HepG2 (cell line): ENCODE measurements around the gene CCDC74B. TPM values are rescaled to one million over a fixed set of nuclear protein-coding genes. Genes with fewer than 3 reads are reported as not detected.

Source experiments
- JUN ChIP-seq: sonication (generic); formaldehyde crosslinking; IDR thresholded peaks from 2 replicates; pipeline ENCODE4 v1.4.0; 2020; ENCODE audit warnings: mild to moderate bottlenecking, missing genetic modification reagents
- MXD4 ChIP-seq: IDR thresholded peaks from 2 replicates; pipeline ENCODE4 v1.6.1; 2016; ENCODE audit warnings: mild to moderate bottlenecking, missing biosample characterization, missing genetic modification reagents
- NFRKB ChIP-seq: fragments of 450-650 bp; IDR thresholded peaks from 2 replicates; pipeline ENCODE4 v1.6.1; 2017
- PHF5A ChIP-seq: IDR thresholded peaks from one replicate; pipeline ENCODE4 v1.6.1; 2018; ENCODE audit warnings: low read depth, missing genetic modification reagents; ENCODE audit not compliant: unreplicated experiment
- SATB2 ChIP-seq: sonication (generic); formaldehyde crosslinking; IDR thresholded peaks from 2 replicates; pipeline ENCODE4 v1.5.0; 2020; ENCODE audit warnings: missing genetic modification reagents
- SKIL ChIP-seq: sonication (generic); formaldehyde crosslinking; IDR thresholded peaks from 2 replicates; pipeline ENCODE4 v1.8.0; 2022; ENCODE audit warnings: missing genetic modification reagents, mild to moderate bottlenecking, moderate library complexity, borderline replicate concordance
- ZNF33B ChIP-seq: sonication (generic); formaldehyde crosslinking; IDR thresholded peaks from 2 replicates; pipeline ENCODE4 v1.5.1; 2020; ENCODE audit warnings: mild to moderate bottlenecking, missing genetic modification reagents
- ZNF781 ChIP-seq: sonication (generic); formaldehyde crosslinking; IDR thresholded peaks from 2 replicates; pipeline ENCODE4 v1.5.1; 2020; ENCODE audit warnings: borderline replicate concordance, mild to moderate bottlenecking, missing genetic modification reagents; ENCODE audit errors: not compliant biosample characterization
- polyA plus RNA-seq, 8 experiments: library from polyadenylated mRNA; depleted of rRNA in 3 of 8; stranded (reverse) in 7 of 8; unstranded in 1 of 8; fragments of >200 nt; fragmentation: Illumina TruSeq in 4 of 8; extraction: Trizol in 4 of 8; gene quantifications; 2 replicates each; pipeline versions ENCODE4 v1.2.1 to v1.2.3, GENCODE V29; 2011 to 2016; ENCODE audit warnings: low read depth in 4 of 8, missing spikeins in 1 of 8, mixed read lengths in 1 of 8; ENCODE audit not compliant: insufficient read depth in 1 of 8
- total RNA-seq, 5 experiments: library from RNA; depleted of rRNA; stranded (reverse); fragments of >200 nt; fragmentation: Illumina TruSeq; extraction: Trizol; gene quantifications; 2 replicates each; pipeline ENCODE4 v1.2.3, GENCODE V29; 2016; ENCODE audit warnings: low read depth in 1 of 5
- TF ChIP-seq, protein P1 (sequence below): IDR thresholded peaks from 2 replicates; pipeline ENCODE4 v1.6.1; 2012; ENCODE audit warnings: inconsistent platforms
- TF ChIP-seq, protein P2 (sequence below): sonication (generic); formaldehyde crosslinking; IDR thresholded peaks from 2 replicates; pipeline ENCODE4 v1.4.0; 2020; ENCODE audit warnings: missing genetic modification reagents, borderline replicate concordance

Gene CCDC74B
- total and polyA plus RNA-seq, 2 of the 13 experiments (the other 11 are each of a cell fraction or from before 2014, with no cell fraction given), result 0.07 to 0.11 TPM

GRCh38 chr2:130183512-130184373 is 38.8 kb upstream of the CCDC74B start (continued):
- TF ChIP-seq MXD4 (CRISPR knock-in tag), result no peak
- peak; percentile 61 for TF ChIP-seq ZNF781 (CRISPR knock-in tag)
- no peak for TF ChIP-seq SKIL (CRISPR knock-in tag)
- TF ChIP-seq, protein P1, sequence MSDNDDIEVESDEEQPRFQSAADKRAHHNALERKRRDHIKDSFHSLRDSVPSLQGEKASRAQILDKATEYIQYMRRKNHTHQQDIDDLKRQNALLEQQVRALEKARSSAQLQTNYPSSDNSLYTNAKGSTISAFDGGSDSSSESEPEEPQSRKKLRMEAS, result 0 out of 2 replicates have a peak, but pooled peaks have one; percentile 4
- TF ChIP-seq NFRKB, result no peak
- TF ChIP-seq ZNF33B, result no peak
- TF ChIP-seq, protein P2, sequence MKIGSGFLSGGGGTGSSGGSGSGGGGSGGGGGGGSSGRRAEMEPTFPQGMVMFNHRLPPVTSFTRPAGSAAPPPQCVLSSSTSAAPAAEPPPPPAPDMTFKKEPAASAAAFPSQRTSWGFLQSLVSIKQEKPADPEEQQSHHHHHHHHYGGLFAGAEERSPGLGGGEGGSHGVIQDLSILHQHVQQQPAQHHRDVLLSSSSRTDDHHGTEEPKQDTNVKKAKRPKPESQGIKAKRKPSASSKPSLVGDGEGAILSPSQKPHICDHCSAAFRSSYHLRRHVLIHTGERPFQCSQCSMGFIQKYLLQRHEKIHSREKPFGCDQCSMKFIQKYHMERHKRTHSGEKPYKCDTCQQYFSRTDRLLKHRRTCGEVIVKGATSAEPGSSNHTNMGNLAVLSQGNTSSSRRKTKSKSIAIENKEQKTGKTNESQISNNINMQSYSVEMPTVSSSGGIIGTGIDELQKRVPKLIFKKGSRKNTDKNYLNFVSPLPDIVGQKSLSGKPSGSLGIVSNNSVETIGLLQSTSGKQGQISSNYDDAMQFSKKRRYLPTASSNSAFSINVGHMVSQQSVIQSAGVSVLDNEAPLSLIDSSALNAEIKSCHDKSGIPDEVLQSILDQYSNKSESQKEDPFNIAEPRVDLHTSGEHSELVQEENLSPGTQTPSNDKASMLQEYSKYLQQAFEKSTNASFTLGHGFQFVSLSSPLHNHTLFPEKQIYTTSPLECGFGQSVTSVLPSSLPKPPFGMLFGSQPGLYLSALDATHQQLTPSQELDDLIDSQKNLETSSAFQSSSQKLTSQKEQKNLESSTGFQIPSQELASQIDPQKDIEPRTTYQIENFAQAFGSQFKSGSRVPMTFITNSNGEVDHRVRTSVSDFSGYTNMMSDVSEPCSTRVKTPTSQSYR (CRISPR knock-in tag), result no peak
- no peak for TF ChIP-seq PHF5A (CRISPR knock-in tag)
- no peak for TF ChIP-seq JUN
- no peak for TF ChIP-seq SATB2 (CRISPR knock-in tag)
